ENCODE measurements around the gene PRKRIP1. TPM values are rescaled to one million over a fixed set of nuclear protein-coding genes. Genes with fewer than 3 reads are reported as not detected.
"Not testable (repeated sequence)": the region's sequence is repeated elsewhere in the genome, so short reads cannot be mapped to it uniquely, and the experiment has no call there.

The PRKRIP1 gene
- total RNA-seq, 4 donors from 2014 or later: 32.8 to 39.9 (median 35.7) TPM

- H3K4me3 ChIP-seq (ENCODE audit: low read depth, poor library complexity, severe bottlenecking): no peak overlapping the region
- DNase-seq (ENCODE audit: low spot score in 2 of 2): no peak
- TF ChIP-seq, protein P1, sequence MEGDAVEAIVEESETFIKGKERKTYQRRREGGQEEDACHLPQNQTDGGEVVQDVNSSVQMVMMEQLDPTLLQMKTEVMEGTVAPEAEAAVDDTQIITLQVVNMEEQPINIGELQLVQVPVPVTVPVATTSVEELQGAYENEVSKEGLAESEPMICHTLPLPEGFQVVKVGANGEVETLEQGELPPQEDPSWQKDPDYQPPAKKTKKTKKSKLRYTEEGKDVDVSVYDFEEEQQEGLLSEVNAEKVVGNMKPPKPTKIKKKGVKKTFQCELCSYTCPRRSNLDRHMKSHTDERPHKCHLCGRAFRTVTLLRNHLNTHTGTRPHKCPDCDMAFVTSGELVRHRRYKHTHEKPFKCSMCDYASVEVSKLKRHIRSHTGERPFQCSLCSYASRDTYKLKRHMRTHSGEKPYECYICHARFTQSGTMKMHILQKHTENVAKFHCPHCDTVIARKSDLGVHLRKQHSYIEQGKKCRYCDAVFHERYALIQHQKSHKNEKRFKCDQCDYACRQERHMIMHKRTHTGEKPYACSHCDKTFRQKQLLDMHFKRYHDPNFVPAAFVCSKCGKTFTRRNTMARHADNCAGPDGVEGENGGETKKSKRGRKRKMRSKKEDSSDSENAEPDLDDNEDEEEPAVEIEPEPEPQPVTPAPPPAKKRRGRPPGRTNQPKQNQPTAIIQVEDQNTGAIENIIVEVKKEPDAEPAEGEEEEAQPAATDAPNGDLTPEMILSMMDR (IDR thresholded peaks at IDR 0.05): no peak
- no peak for TF ChIP-seq POLR2A (IDR thresholded peaks at IDR 0.05)
- 96 to 97% methylated on average over 6 of the region's 6 CpGs for WGBS, 2 donors
- intact Hi-C loops (cut with DNase I; ENCODE audit: low total_unique reads): no loop called here
These were observed 11.7 kb downstream of the PRKRIP1 start for GRCh38 chr7:102407910-102408309.

DNA sequence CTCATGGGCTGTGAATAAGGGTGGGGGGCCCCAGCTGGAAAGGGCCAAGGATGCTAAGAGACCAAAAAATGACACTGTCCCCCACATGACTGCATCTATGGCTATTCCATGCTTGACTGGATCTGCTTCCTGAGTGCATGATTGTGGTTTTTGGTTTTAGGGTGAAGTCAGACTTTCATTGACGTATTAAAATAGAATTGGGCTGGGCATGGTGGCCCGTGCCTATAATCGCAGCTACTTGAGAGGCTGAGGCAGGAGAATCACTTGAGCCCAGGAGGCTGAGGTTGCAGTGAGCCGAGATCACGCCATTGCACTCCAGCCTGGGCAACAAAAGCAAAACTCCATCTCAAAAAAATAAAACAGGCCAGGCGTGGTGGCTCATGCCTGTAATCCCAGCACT, 12.4 kb downstream of the PRKRIP1 start:
- WGBS, 2 donors: 97 to 100% methylated on average over 6 of the region's 6 CpGs
- DNase-seq (ENCODE audit: low spot score in 2 of 2); H3K4me3 ChIP-seq (ENCODE audit: low read depth, poor library complexity, severe bottlenecking); intact Hi-C loops (cut with DNase I; ENCODE audit: low total_unique reads): not testable (repeated sequence)

DNA sequence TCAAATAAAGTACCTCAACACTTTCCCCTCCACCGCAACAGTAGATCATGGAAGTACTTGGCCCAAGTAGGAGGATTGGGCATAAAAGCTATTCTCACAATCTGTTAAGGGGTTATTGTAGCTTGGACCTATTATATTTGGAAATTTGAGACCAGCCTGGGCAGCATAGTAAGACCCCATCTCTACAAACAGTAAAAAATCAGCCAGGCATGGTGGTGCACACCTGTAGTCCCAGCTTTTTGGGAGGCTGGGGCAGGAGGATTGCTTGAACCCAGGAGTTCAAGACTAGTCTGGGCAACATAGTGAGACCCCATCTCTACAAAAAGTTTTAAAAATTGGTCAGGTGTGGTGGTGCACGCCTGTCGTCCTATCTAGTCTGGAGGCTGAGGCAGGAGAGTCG, 13.2 kb downstream of the PRKRIP1 start:
- DNase-seq (ENCODE audit: low spot score in 2 of 2): no peak
- no peak overlapping the region for H3K4me3 ChIP-seq (ENCODE audit: low read depth, poor library complexity, severe bottlenecking)
- intact Hi-C loops (cut with DNase I; ENCODE audit: low total_unique reads): no loop called here
- TF ChIP-seq, protein P1 (IDR thresholded peaks at IDR 0.05): no peak
- TF ChIP-seq POLR2A (IDR thresholded peaks at IDR 0.05): no peak
- WGBS, 2 donors: 96% methylated on average over 4 of the region's 4 CpGs

- no peak for TF ChIP-seq POLR2A (IDR thresholded peaks at IDR 0.05)
- TF ChIP-seq, protein P1 (IDR thresholded peaks at IDR 0.05): no peak
- H3K4me3 ChIP-seq (ENCODE audit: low read depth, poor library complexity, severe bottlenecking): no peak overlapping the region
- DNase-seq (ENCODE audit: low spot score in 2 of 2): no peak
- intact Hi-C loops (cut with DNase I; ENCODE audit: low total_unique reads): no loop called here
- 67 to 70% methylated on average over 6 of the region's 6 CpGs for WGBS, 2 donors
These were observed 14.0 kb downstream of the PRKRIP1 start for GRCh38 chr7:102410123-102410522.

GRCh38 chr7:102410918-102411317, 14.8 kb downstream of the PRKRIP1 start:
- H3K4me3 ChIP-seq (ENCODE audit: low read depth, poor library complexity, severe bottlenecking): no peak overlapping the region
- WGBS, 2 donors: 94 to 96% methylated on average over 5 of the region's 5 CpGs
- TF ChIP-seq, protein P1 (IDR thresholded peaks at IDR 0.05): no peak
- no peak for TF ChIP-seq POLR2A (IDR thresholded peaks at IDR 0.05)
- intact Hi-C loops (cut with DNase I; ENCODE audit: low total_unique reads): no loop called here
- no peak for DNase-seq (ENCODE audit: low spot score in 2 of 2)

DNA sequence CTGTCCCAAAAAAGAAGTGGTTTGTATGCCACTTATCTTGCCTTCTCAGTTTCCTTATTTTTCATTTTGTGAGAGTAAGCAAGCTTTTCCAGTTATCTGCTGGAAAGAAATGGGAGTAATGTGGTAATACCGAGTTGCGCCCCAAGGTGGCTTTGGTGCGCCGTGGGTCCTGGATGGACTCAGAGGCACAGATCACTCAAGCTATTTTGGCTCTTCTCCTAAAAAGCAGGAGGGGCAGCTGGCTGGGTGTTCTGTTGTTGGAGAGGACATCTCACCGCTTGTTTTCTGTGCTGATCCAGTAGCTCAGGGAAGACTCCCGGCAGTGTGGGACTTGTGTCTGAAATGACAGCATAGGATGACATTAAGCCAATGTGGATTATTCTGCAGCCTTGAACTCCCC, 16.4 kb downstream of the PRKRIP1 start:
- 35 to 48% methylated on average over 6 of the region's 6 CpGs for WGBS, 2 donors
- intact Hi-C loops (cut with DNase I; ENCODE audit: low total_unique reads): no loop called here
- no peak overlapping the region for H3K4me3 ChIP-seq (ENCODE audit: low read depth, poor library complexity, severe bottlenecking)
- no peak for TF ChIP-seq POLR2A (IDR thresholded peaks at IDR 0.05)
- TF ChIP-seq, protein P1 (IDR thresholded peaks at IDR 0.05): no peak
- DNase-seq (ENCODE audit: low spot score in 2 of 2): no peak
